GM12878 (cell line): ENCODE measurements around the gene EFNA2. TPM values are rescaled to one million over a fixed set of nuclear protein-coding genes. Genes with fewer than 3 reads are reported as not detected.

ENCODE experiments used
- ATAC-seq: fragments of 200-7000 bp; cut with Tn5 transposase; 3 replicates; pipeline ENCODE4 v1.9.1; 2020; ENCODE audit warnings: mild to moderate bottlenecking, moderate library complexity
- BruUV-seq: library from RNA; stranded (reverse); fragments of 400-500 nt; replicated peaks from 2 replicates; lab custom pipeline; 2021; lab: Mats Ljungman, UMichigan
- CTCF ChIA-PET: fragments of 300-600 bp; sonication (Branson Sonifier 250); formaldehyde crosslinking; extraction: SDS; loops from one replicate; lab custom pipeline; 2021; ENCODE audit warnings: inconsistent platforms; lab: Yijun Ruan, JAX
- POLR2A ChIA-PET: fragments of 350-600 bp; formaldehyde crosslinking; extraction: SDS; loops from one replicate; lab custom pipeline; 2021; ENCODE audit warnings: inconsistent platforms; lab: Charles Lee
- RAD21 ChIA-PET: fragments of 300-600 bp; sonication (Branson Sonifier 250); formaldehyde crosslinking; loops from one replicate; lab custom pipeline; 2023; ENCODE audit warnings: antibody characterized with exemption; ENCODE audit not compliant: unreplicated experiment; lab: Charles Lee
- SMC1A ChIA-PET: fragments of 300-600 bp; sonication (Branson Sonifier 250); formaldehyde crosslinking; loops from one replicate; lab custom pipeline; 2023; ENCODE audit not compliant: unreplicated experiment, uncharacterized antibody; lab: Charles Lee
- DNase-seq: peaks from one replicate; pipeline ENCODE4 v3.0.0-alpha.2; 2011; ENCODE audit warnings: low read depth, low spot score
- FAIRE-seq: peaks from 3 replicates; lab custom pipeline; 2011; peaks lifted over from hg19 to GRCh38; lab: Jason Lieb, UNC
- H2AFZ ChIP-seq: 2 replicates; pipeline ENCODE4 v1.6.0; 2011; ENCODE audit warnings: low read depth, low read length, control low read depth; ENCODE audit not compliant: control insufficient read depth
- H3K27ac ChIP-seq: 2 replicates; pipeline ENCODE4 v1.5.1; 2011; ENCODE audit warnings: control low read depth; ENCODE audit not compliant: control insufficient read depth, insufficient read depth
- H3K27me3 ChIP-seq, 2 experiments: replicated peaks in 1 of 2; 2 replicates each; pipeline versions ENCODE4 v1.6.0 to v1.6.1; 2011; ENCODE audit warnings: low read length in 1 of 2; ENCODE audit not compliant: control insufficient read depth in 2 of 2, insufficient read depth in 2 of 2
- H3K36me3 ChIP-seq, 2 experiments: 2 replicates each; pipeline ENCODE4 v1.5.1; 2011; ENCODE audit warnings: low read length in 1 of 2; ENCODE audit not compliant: control insufficient read depth in 2 of 2, insufficient read depth in 2 of 2
- H3K4me1 ChIP-seq: 2 replicates; pipeline ENCODE4 v1.6.1; 2011; ENCODE audit warnings: mild to moderate bottlenecking, low read length, moderate library complexity, mixed read lengths; ENCODE audit not compliant: control insufficient read depth, insufficient read depth
- H3K4me2 ChIP-seq: 2 replicates; pipeline ENCODE4 v1.6.0; 2011; ENCODE audit warnings: control low read depth; ENCODE audit not compliant: control insufficient read depth, insufficient read depth
- H3K4me3 ChIP-seq: fragments of 200-600 bp; sonication (generic); 2 replicates; pipeline ENCODE4 v1.5.1; 2016
- H3K79me2 ChIP-seq: 2 replicates; pipeline ENCODE4 v1.6.0; 2011; ENCODE audit warnings: low read length; ENCODE audit not compliant: control insufficient read depth, insufficient read depth
- H3K9ac ChIP-seq: 2 replicates; pipeline ENCODE4 v1.8.0; 2011; ENCODE audit warnings: low read length, control low read depth, mixed read lengths; ENCODE audit not compliant: control insufficient read depth, insufficient read depth
- H3K9me3 ChIP-seq: replicated peaks from 3 replicates; pipeline ENCODE4 v1.5.1; 2011; ENCODE audit warnings: mild to moderate bottlenecking, low read length; ENCODE audit not compliant: control insufficient read depth, insufficient read depth
- H4K20me1 ChIP-seq: 2 replicates; pipeline ENCODE4 v1.6.0; 2011; ENCODE audit not compliant: control insufficient read depth, insufficient read depth
- EZH2 ChIP-seq: IDR thresholded peaks from 2 replicates; pipeline ENCODE4 v1.6.1; 2012; ENCODE audit warnings: low read depth, mild to moderate bottlenecking, control low read depth, inconsistent platforms, low read length, borderline replicate concordance; ENCODE audit not compliant: control insufficient read depth
- KAT2A ChIP-seq: conservative IDR thresholded peaks from 2 replicates; pipeline ENCODE4 v1.6.1; 2011; ENCODE audit warnings: low read depth, low read length; ENCODE audit not compliant: control insufficient read depth
- NR2F1 ChIP-seq: fragments of 450-650 bp; conservative IDR thresholded peaks from 2 replicates; pipeline ENCODE4 v1.6.1; 2017; ENCODE audit warnings: mild to moderate bottlenecking
- POLR2A ChIP-seq: IDR thresholded peaks from 2 replicates; pipeline ENCODE4 v1.6.1; 2011; ENCODE audit warnings: low read depth, mild to moderate bottlenecking, low read length
- POLR2AphosphoS5 ChIP-seq: IDR thresholded peaks from 2 replicates; pipeline ENCODE4 v1.6.1; 2011; ENCODE audit warnings: mild to moderate bottlenecking, low read length, inconsistent platforms
- WGBS: methylation state at CpG from one replicate; pipeline ENCODE4 v1.1.6; 2016; ENCODE audit warnings: low lambda C conversion rate; ENCODE audit not compliant: insufficient replicate concordance, insufficient coverage; ENCODE audit errors: missing lambda C conversion rate; 5-methylcytosine and 5-hydroxymethylcytosine counted together
- in situ Hi-C: fragments of 300-500 bp; cut with MboI; formaldehyde crosslinking; loops from 9 replicates; pipeline ENCODE4 v1.14.3; 2018; ENCODE audit warnings: mixed read lengths
- intact Hi-C: fragments of 100-400 bp; cut with micrococcal nuclease; formaldehyde crosslinking; loops from one replicate; pipeline ENCODE4 v1.14.2; 2022; ENCODE audit not compliant: unreplicated experiment
- polyA plus RNA-seq, 11 experiments: library from polyadenylated mRNA; depleted of rRNA in 4 of 11; unstranded in 6 of 11; stranded (reverse) in 5 of 11; fragments of >200 nt; fragmentation: Nextera tagmentation in 4 of 11; fragmentation: Illumina TruSeq in 1 of 11; extraction: Ambion mirVana in 4 of 11; extraction: Trizol in 1 of 11; gene quantifications; 1 replicate in 1 of 11; 2 replicates in 10 of 11; pipeline versions ENCODE4 v1.2.1 to v1.2.3, GENCODE V29; 2011 to 2016; ENCODE audit warnings: inconsistent platforms in 2 of 11, missing spikeins in 2 of 11, low read depth in 1 of 11
- total RNA-seq, 4 experiments: library from RNA; depleted of rRNA in 3 of 4; stranded (reverse); fragments of >200 nt in 3 of 4; fragmentation: Illumina TruSeq in 1 of 4; extraction: Trizol in 1 of 4; gene quantifications; 2 replicates each; pipeline versions ENCODE4 v1.2.1 to v1.2.3, GENCODE V29; 2013 to 2021

EFNA2 gene
- total and polyA plus RNA-seq, 10 of the 15 experiments (the other 5 are each of a cell fraction or from before 2014, with no cell fraction given): not detected

DNA sequence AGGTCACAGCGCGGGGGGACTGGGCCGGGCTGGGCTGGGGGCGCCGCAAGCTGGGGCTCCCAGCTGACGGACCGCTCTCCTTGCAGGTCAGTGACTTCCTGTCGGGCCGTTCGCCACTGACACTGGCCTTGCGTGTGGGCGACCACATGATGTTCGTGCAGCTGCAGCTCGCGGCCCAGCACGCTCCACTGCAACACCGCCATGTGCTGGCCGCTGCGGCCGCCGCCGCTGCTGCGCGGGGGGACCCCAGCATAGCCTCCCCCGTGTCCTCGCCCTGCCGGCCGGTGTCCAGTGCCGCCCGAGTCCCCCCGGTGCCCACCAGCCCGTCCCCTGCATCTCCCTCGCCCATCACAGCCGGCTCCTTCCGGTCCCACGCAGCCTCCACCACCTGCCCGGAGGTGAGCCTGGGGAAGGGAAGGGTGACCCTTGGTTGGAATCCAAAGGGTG lies 31.6 kb upstream of the EFNA2 start:
- Histone ChIP-seq H3K4me2 (0 out of 2 replicates have a peak overlapping the region, but pooled peaks have one; percentile 53), H3K27me3 (no peaks in the 10 kb centered on the region), H3K79me2 (peaks cover 61% of the 10 kb centered on the region), H3K9ac (no peak overlapping the region), H2AFZ (no peak overlapping the region), H3K9me3 (no peaks in the 10 kb centered on the region), H3K4me1 (peaks cover 16% of the 10 kb centered on the region), H4K20me1 (no peaks in the 10 kb centered on the region), H3K27ac (no peak overlapping the region; the same call in 1 of the 2 replicates), H3K4me3 (no peak overlapping the region), H3K36me3 (peaks cover 14 to 29% of the 10 kb centered on the region in 2 experiments; a peak in 3 of 4 replicates)
- intact Hi-C loops (no loop called here), in situ Hi-C loops (no loop called here)
- no TSS peak for BruUV-seq
- ATAC-seq: no peak
- no peak for FAIRE-seq
- ChIA-PET SMC1A (interaction anchor here (1.9 kb wide), 1 partner anchor 12 kb away, joined by 14 read pairs; no protein-coding TSS in a partner anchor), CTCF (interaction anchor here (1.2 to 2.3 kb wide), 4 partner anchors 8 to 14 kb away, joined by 4 to 26 read pairs (median 14); no protein-coding TSS in a partner anchor), RAD21 (interaction anchor here (2.0 to 2.9 kb wide), 2 partner anchors 10 to 12 kb away, joined by 15 to 47 read pairs; no protein-coding TSS in a partner anchor), POLR2A (interaction anchor here (1.5 to 2.9 kb wide), 3 partner anchors 10 to 19 kb away, joined by 8 to 22 read pairs (median 14); no protein-coding TSS in a partner anchor)
- DNase-seq: no peak
- WGBS: 76% methylated on average over 15 of the region's 37 CpGs
- TF ChIP-seq POLR2A (peak; percentile 32; the same call in 1 of the 2 replicates), EZH2 (no peak)

DNA sequence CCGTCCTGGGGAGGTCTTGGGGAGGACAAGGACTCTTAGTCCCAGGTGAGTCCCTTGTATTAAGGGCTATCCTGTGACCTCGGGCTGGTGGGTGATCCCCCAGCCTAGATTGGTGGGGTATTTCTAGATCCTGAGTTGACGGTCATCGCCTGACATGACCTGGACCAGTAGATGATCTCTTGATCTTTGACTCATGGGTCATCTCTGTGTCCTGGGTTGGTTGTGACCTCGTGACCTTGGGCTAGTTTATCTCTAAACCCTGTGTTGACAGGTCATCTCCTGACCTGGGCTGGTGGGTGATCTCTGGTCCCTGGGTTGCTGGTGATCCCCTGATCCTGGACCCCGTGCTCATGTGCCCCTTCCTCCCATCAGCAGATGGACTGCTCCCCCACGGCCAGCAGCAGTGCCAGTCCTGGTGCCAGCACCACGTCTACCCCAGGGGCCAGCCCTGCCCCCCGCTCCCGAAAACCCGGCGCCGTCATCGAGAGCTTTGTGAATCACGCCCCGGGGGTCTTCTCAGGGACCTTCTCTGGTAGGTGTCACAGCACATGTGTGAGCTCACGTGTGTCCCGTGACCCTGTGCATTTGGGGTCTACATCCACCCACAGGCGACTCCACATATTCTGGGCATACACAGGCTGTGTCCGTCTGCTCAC lies 31.0 kb upstream of the EFNA2 start:
- POLR2A ChIA-PET: interaction anchor here (2.1 to 2.3 kb wide), 3 partner anchors 10 to 15 kb away, joined by 9 to 14 read pairs (median 13); partner anchors contain the start of gene CIRBP
- H3K79me2 ChIP-seq: peaks cover 65% of the 10 kb centered on the region
- no peak for TF ChIP-seq KAT2A
- peak; percentile 19; the same call in 1 of the 2 replicates for TF ChIP-seq NR2F1
- TF ChIP-seq POLR2AphosphoS5: peak; percentile 48; the same call in 1 of the 2 replicates
- TF ChIP-seq, all 136 proteins: peak for 2
- Histone ChIP-seq H3K4me1 (peaks cover 18% of the 10 kb centered on the region), H3K36me3 (peaks cover 14 to 29% of the 10 kb centered on the region in 2 experiments; a peak in 3 of 4 replicates), H2AFZ (no peak overlapping the region), H3K9ac (no peak overlapping the region), H3K27ac (no peak overlapping the region), H3K9me3 (no peaks in the 10 kb centered on the region), H4K20me1 (no peaks in the 10 kb centered on the region), H3K4me3 (no peak overlapping the region), H3K4me2 (no peak overlapping the region), H3K27me3 (no peaks in the 10 kb centered on the region)
- BruUV-seq: no TSS peak
- SMC1A ChIA-PET: interaction anchor here (0.9 kb wide), 1 partner anchor 12 kb away, joined by 3 read pairs; no protein-coding TSS in a partner anchor
- RAD21 ChIA-PET: interaction anchor here (0.5 kb wide), 1 partner anchor 60 kb away, joined by 5 read pairs; no protein-coding TSS in a partner anchor
- CTCF ChIA-PET: interaction anchor here (2.3 kb wide), 2 partner anchors 11 kb away, joined by 17 to 26 read pairs; no protein-coding TSS in a partner anchor
- intact Hi-C loops: no loop called here
- FAIRE-seq (no peak), ATAC-seq (no peak), DNase-seq (no peak)
- 94% methylated on average over 18 of the region's 20 CpGs for WGBS
- in situ Hi-C loops: no loop called here
